ENCODE measurements around the gene BTBD10. TPM values are rescaled to one million over a fixed set of nuclear protein-coding genes. Genes with fewer than 3 reads are reported as not detected.

The BTBD10 gene
- total RNA-seq (2014; rRNA removed; shearing (Covaris generic)) (43.8 and 56.7 TPM in 2 replicates), polyA plus RNA-seq (2016; fragmentation: Nextera tagmentation; extraction: Ambion mirVana) (37.7 and 38.6 TPM in 2 replicates)

- Histone ChIP-seq H3K79me2 (ENCODE audit: insufficient read depth) (peaks cover 45% of the 10 kb centered on the region), H3K4me1 (ENCODE audit: insufficient read depth) (peaks cover 13% of the 10 kb centered on the region), H3K9ac (peak within 1 kb of the TSS; percentile 87), H3K9me3 (ENCODE audit: low read depth) (no peaks in the 10 kb centered on the region), H3K36me3 (ENCODE audit: low read depth) (no peaks in the 10 kb centered on the region), H3F3A (ENCODE audit: insufficient read depth) (peaks cover 5% of the 10 kb centered on the region), H3K9me2 (ENCODE audit: insufficient read depth) (no peaks in the 10 kb centered on the region), H2AFZ (peak within 1 kb of the TSS; percentile 97), H3K27ac (peak within 1 kb of the TSS; percentile 64), H3K27me3 (replicated peaks; ENCODE audit: insufficient read depth) (no peaks in the 10 kb centered on the region), H3K4me2 (ENCODE audit: unreplicated experiment) (peak within 1 kb of the TSS; percentile 90), H4K20me1 (ENCODE audit: insufficient read depth) (no peaks in the 10 kb centered on the region), H3K4me3 (peak within 1 kb of the TSS; percentile 92)
- no peak for TF ChIP-seq EZH2 (IDR thresholded peaks at IDR 0.05; ENCODE audit: insufficient read depth, poor library complexity, severe bottlenecking)
- no peak for TF ChIP-seq EZH2phosphoT487 (IDR thresholded peaks at IDR 0.05; ENCODE audit: insufficient read depth, low read depth)
- DNase-seq = peak; percentile 99
- 1 to 2% methylated on average over 64 to 68 of the region's 71 CpGs for whole genome bisulfite sequencing, 2 experiments (ENCODE audit: low coverage in 1 of 2, low lambda C conversion rate in 2 of 2, missing lambda C conversion rate in 2 of 2)
- in situ Hi-C loops (cut with MboI) = no loop called here
These were observed at the start of gene BTBD10 for GRCh38 chr11:13462901-13463778. Gene BTBD10 (minus strand): TSS chr11:13463222. CDS start chr11:13445124, 18,098 bp downstream.

- 24 to 26% methylated on average over 1 of the region's 1 CpG for WGBS, 2 experiments (ENCODE audit: low coverage in 1 of 2, low lambda C conversion rate in 2 of 2, missing lambda C conversion rate in 2 of 2)
- Histone ChIP-seq H2AFZ (no peak overlapping the region), H3K4me2 (ENCODE audit: unreplicated experiment) (no peak overlapping the region), H3K4me3 (no peak overlapping the region), H3K27ac (no peak overlapping the region), H3F3A (ENCODE audit: insufficient read depth) (no peaks in the 10 kb centered on the region), H3K79me2 (ENCODE audit: insufficient read depth) (no peaks in the 10 kb centered on the region), H3K27me3 (replicated peaks; ENCODE audit: insufficient read depth) (peaks cover 4% of the 10 kb centered on the region; the same call in 1 of the 2 replicates), H3K9me3 (ENCODE audit: low read depth) (no peaks in the 10 kb centered on the region), H3K9me2 (ENCODE audit: insufficient read depth) (no peaks in the 10 kb centered on the region), H3K4me1 (ENCODE audit: insufficient read depth) (no peaks in the 10 kb centered on the region), H4K20me1 (ENCODE audit: insufficient read depth) (no peaks in the 10 kb centered on the region), H3K36me3 (ENCODE audit: low read depth) (no peaks in the 10 kb centered on the region), H3K9ac (no peak overlapping the region)
- no peak for DNase-seq
- no peak for TF ChIP-seq EZH2 (IDR thresholded peaks at IDR 0.05; ENCODE audit: insufficient read depth, poor library complexity, severe bottlenecking)
- TF ChIP-seq EZH2phosphoT487 (IDR thresholded peaks at IDR 0.05; ENCODE audit: insufficient read depth, low read depth) = no peak
- in situ Hi-C loops (cut with MboI) = no loop called here
These were observed 40.4 kb upstream of the BTBD10 start for GRCh38 chr11:13503393-13503792.

- H3F3A ChIP-seq (ENCODE audit: insufficient read depth) = no peaks in the 10 kb centered on the region
- no peak overlapping the region for H3K4me2 ChIP-seq (ENCODE audit: unreplicated experiment)
- no peak overlapping the region for H3K27ac ChIP-seq
- in situ Hi-C loops (cut with MboI) = no loop called here
- H3K9me2 ChIP-seq (ENCODE audit: insufficient read depth) = no peaks in the 10 kb centered on the region
- H3K4me3 ChIP-seq = no peak overlapping the region
- H3K9me3 ChIP-seq (ENCODE audit: low read depth) = no peaks in the 10 kb centered on the region
- H3K9ac ChIP-seq = no peak overlapping the region
- 6 to 7% methylated on average over 1 of the region's 1 CpG for WGBS, 2 experiments (ENCODE audit: low coverage in 1 of 2, low lambda C conversion rate in 2 of 2, missing lambda C conversion rate in 2 of 2)
- no peaks in the 10 kb centered on the region for H3K4me1 ChIP-seq (ENCODE audit: insufficient read depth)
- DNase-seq = no peak
- no peak overlapping the region for H2AFZ ChIP-seq
- H4K20me1 ChIP-seq (ENCODE audit: insufficient read depth) = no peaks in the 10 kb centered on the region
- TF ChIP-seq EZH2 (IDR thresholded peaks at IDR 0.05; ENCODE audit: insufficient read depth, poor library complexity, severe bottlenecking) = no peak
- TF ChIP-seq EZH2phosphoT487 (IDR thresholded peaks at IDR 0.05; ENCODE audit: insufficient read depth, low read depth) = no peak
- H3K79me2 ChIP-seq (ENCODE audit: insufficient read depth) = no peaks in the 10 kb centered on the region
- no peaks in the 10 kb centered on the region for H3K36me3 ChIP-seq (ENCODE audit: low read depth)
- peaks cover 4% of the 10 kb centered on the region; the same call in 1 of the 2 replicates for H3K27me3 ChIP-seq (replicated peaks; ENCODE audit: insufficient read depth)
These were observed 39.5 kb upstream of the BTBD10 start for GRCh38 chr11:13502492-13502891.

- no peak within 1 kb of the TSS for H3K4me2 ChIP-seq (ENCODE audit: unreplicated experiment)
- H3F3A ChIP-seq (ENCODE audit: insufficient read depth) = no peaks in the 10 kb centered on the region
- H3K79me2 ChIP-seq (ENCODE audit: insufficient read depth) = no peaks in the 10 kb centered on the region
- H3K4me1 ChIP-seq (ENCODE audit: insufficient read depth) = no peaks in the 10 kb centered on the region
- H3K27ac ChIP-seq = no peak within 1 kb of the TSS
- DNase-seq = no peak
- no peak for TF ChIP-seq EZH2 (IDR thresholded peaks at IDR 0.05; ENCODE audit: insufficient read depth, poor library complexity, severe bottlenecking)
- TF ChIP-seq EZH2phosphoT487 (IDR thresholded peaks at IDR 0.05; ENCODE audit: insufficient read depth, low read depth) = no peak
- 0 out of 2 replicates have a peak, but pooled peaks cover 7% of the 10 kb centered on the region for H3K27me3 ChIP-seq (replicated peaks; ENCODE audit: insufficient read depth)
- no peaks in the 10 kb centered on the region for H3K9me2 ChIP-seq (ENCODE audit: insufficient read depth)
- H2AFZ ChIP-seq = no peak within 1 kb of the TSS
- in situ Hi-C loops (cut with MboI) = no loop called here
- no peak within 1 kb of the TSS for H3K9ac ChIP-seq
- H3K9me3 ChIP-seq (ENCODE audit: low read depth) = no peaks in the 10 kb centered on the region
- no peaks in the 10 kb centered on the region for H4K20me1 ChIP-seq (ENCODE audit: insufficient read depth)
- 33 to 37% methylated on average over 3 of the region's 3 CpGs for WGBS, 2 experiments (ENCODE audit: low coverage in 1 of 2, low lambda C conversion rate in 2 of 2, missing lambda C conversion rate in 2 of 2)
- H3K36me3 ChIP-seq (ENCODE audit: low read depth) = no peaks in the 10 kb centered on the region
- no peak within 1 kb of the TSS for H3K4me3 ChIP-seq
These were observed 32.9 kb upstream of the BTBD10 start, which contains the start of gene PTH for GRCh38 chr11:13495929-13496328. Gene PTH (minus strand): TSS chr11:13495997. CDS start chr11:13492855, 3,142 bp downstream.

Data from GM23248 (cell line).